Mononuclear cell (primary cell): ENCODE measurements around the gene DDI1. TPM values are rescaled to one million over a fixed set of nuclear protein-coding genes. Genes with fewer than 3 reads are reported as not detected.

Experiments used
- H3K27me3 ChIP-seq: 2 replicates; pipeline ENCODE4 v1.6.0; 2011; ENCODE audit warnings: low read length, control low read depth; ENCODE audit not compliant: insufficient read depth
- H3K4me1 ChIP-seq: 2 replicates; pipeline ENCODE4 v1.5.1; 2011; ENCODE audit warnings: mild to moderate bottlenecking, low read length, control low read depth; ENCODE audit not compliant: insufficient read depth
- H3K4me3 ChIP-seq: 2 replicates; pipeline ENCODE4 v1.5.1; 2011; ENCODE audit warnings: mild to moderate bottlenecking, low read length, moderate library complexity
- H3K9me3 ChIP-seq: 2 replicates; pipeline ENCODE4 v1.5.1; 2011; ENCODE audit warnings: low read depth, mild to moderate bottlenecking, control low read depth, low read length
- total RNA-seq: library from RNA; depleted of rRNA; stranded (reverse); fragments of >200 nt; gene quantifications from one replicate; pipeline ENCODE4 v1.2.3, GENCODE V29; 2012

The DDI1 gene
- not detected for total RNA-seq

GRCh38 chr11:104036588-104036987 is at the start of gene DDI1:
Gene DDI1 (plus strand): TSS chr11:104036640. CDS start chr11:104036823, 183 bp downstream.
- Histone ChIP-seq H3K27me3 (no peaks in the 10 kb centered on the region), H3K9me3 (no peaks in the 10 kb centered on the region), H3K4me3 (no peak within 1 kb of the TSS), H3K4me1 (no peaks in the 10 kb centered on the region)

- Histone ChIP-seq H3K27me3 (no peaks in the 10 kb centered on the region), H3K4me3 (no peak overlapping the region), H3K4me1 (no peaks in the 10 kb centered on the region), H3K9me3 (no peaks in the 10 kb centered on the region)
These were observed 48.5 kb upstream of the DDI1 start for GRCh38 chr11:103987629-103988594.

- Histone ChIP-seq H3K4me3 (no peak overlapping the region), H3K27me3 (no peaks in the 10 kb centered on the region), H3K4me1 (no peaks in the 10 kb centered on the region), H3K9me3 (no peaks in the 10 kb centered on the region)
These were observed 47.9 kb upstream of the DDI1 start for GRCh38 chr11:103988595-103988969.

- Histone ChIP-seq H3K4me1 (no peaks in the 10 kb centered on the region), H3K27me3 (no peaks in the 10 kb centered on the region), H3K9me3 (no peaks in the 10 kb centered on the region), H3K4me3 (no peak overlapping the region)
These were observed 42.9 kb upstream of the DDI1 start for GRCh38 chr11:103993507-103993906.

- Histone ChIP-seq H3K4me1 (no peaks in the 10 kb centered on the region), H3K9me3 (no peaks in the 10 kb centered on the region), H3K4me3 (no peak overlapping the region), H3K27me3 (no peaks in the 10 kb centered on the region)
These were observed 42.3 kb upstream of the DDI1 start for GRCh38 chr11:103994094-103994493.

GRCh38 chr11:103994518-103994917 is 41.9 kb upstream of the DDI1 start:
- H3K9me3 ChIP-seq: no peaks in the 10 kb centered on the region
- H3K4me1 ChIP-seq: no peaks in the 10 kb centered on the region
- no peak overlapping the region for H3K4me3 ChIP-seq
- H3K27me3 ChIP-seq: no peaks in the 10 kb centered on the region

GRCh38 chr11:103995896-103996295 is 40.5 kb upstream of the DDI1 start:
- Histone ChIP-seq H3K4me1 (no peaks in the 10 kb centered on the region), H3K9me3 (no peaks in the 10 kb centered on the region), H3K27me3 (no peaks in the 10 kb centered on the region), H3K4me3 (no peak overlapping the region)

- Histone ChIP-seq H3K27me3 (no peaks in the 10 kb centered on the region), H3K4me3 (no peak overlapping the region), H3K4me1 (no peaks in the 10 kb centered on the region), H3K9me3 (no peaks in the 10 kb centered on the region)
These were observed 39.4 kb upstream of the DDI1 start for GRCh38 chr11:103997082-103997481.

GRCh38 chr11:103998826-103999508 is 37.5 kb upstream of the DDI1 start:
- no peaks in the 10 kb centered on the region for H3K4me1 ChIP-seq
- no peaks in the 10 kb centered on the region for H3K9me3 ChIP-seq
- H3K27me3 ChIP-seq: no peaks in the 10 kb centered on the region
- H3K4me3 ChIP-seq: no peak overlapping the region

- no peaks in the 10 kb centered on the region for H3K4me1 ChIP-seq
These were observed 35.6 kb upstream of the DDI1 start for GRCh38 chr11:104000798-104001197.

GRCh38 chr11:104001561-104002056 is 34.8 kb upstream of the DDI1 start:
- no peaks in the 10 kb centered on the region for H3K27me3 ChIP-seq
- H3K4me1 ChIP-seq: no peaks in the 10 kb centered on the region
- H3K9me3 ChIP-seq: no peaks in the 10 kb centered on the region
- H3K4me3 ChIP-seq: no peak overlapping the region

More at GRCh38 chr11:104000798-104001197, 35.6 kb upstream of the DDI1 start:
- no peaks in the 10 kb centered on the region for H3K9me3 ChIP-seq
- no peaks in the 10 kb centered on the region for H3K27me3 ChIP-seq
- H3K4me3 ChIP-seq: no peak overlapping the region

GRCh38 chr11:104003491-104003890 is 32.9 kb upstream of the DDI1 start:
- H3K9me3 ChIP-seq: no peaks in the 10 kb centered on the region
- no peaks in the 10 kb centered on the region for H3K4me1 ChIP-seq

GRCh38 chr11:104005234-104005855 is 31.1 kb upstream of the DDI1 start:
- H3K9me3 ChIP-seq: no peaks in the 10 kb centered on the region
- no peaks in the 10 kb centered on the region for H3K4me1 ChIP-seq
- H3K4me3 ChIP-seq: no peak overlapping the region
- no peaks in the 10 kb centered on the region for H3K27me3 ChIP-seq

More at GRCh38 chr11:104003491-104003890, 32.9 kb upstream of the DDI1 start:
- no peaks in the 10 kb centered on the region for H3K27me3 ChIP-seq
- no peak overlapping the region for H3K4me3 ChIP-seq

GRCh38 chr11:104009744-104010143 is 26.7 kb upstream of the DDI1 start:
- no peaks in the 10 kb centered on the region for H3K4me1 ChIP-seq
- no peak overlapping the region for H3K4me3 ChIP-seq
- H3K27me3 ChIP-seq: no peaks in the 10 kb centered on the region
- no peaks in the 10 kb centered on the region for H3K9me3 ChIP-seq

- Histone ChIP-seq H3K9me3 (no peaks in the 10 kb centered on the region), H3K4me3 (no peak overlapping the region), H3K4me1 (no peaks in the 10 kb centered on the region), H3K27me3 (no peaks in the 10 kb centered on the region)
These were observed 25.4 kb upstream of the DDI1 start for GRCh38 chr11:104011044-104011443.
